Liver (tissue), 9 donors: ENCODE results near the gene BHLHA15. TPM values are rescaled to one million over a fixed set of nuclear protein-coding genes. Genes with fewer than 3 reads are reported as not detected.

Experiments used
- DNase-seq: peaks from one replicate; pipeline ENCODE4 v3.0.0-alpha.2; 2017; ENCODE audit warnings: low spot score
- H3K27ac ChIP-seq, 2 donors: one replicate each; pipeline ENCODE4 v1.7.0; 2013; ENCODE audit warnings: inconsistent platforms in 2 of 2, low read length in 2 of 2, control low read depth in 1 of 2, low read depth in 1 of 2, mild to moderate bottlenecking in 1 of 2
- H3K27me3 ChIP-seq, 4 donors: one replicate each; pipeline versions ENCODE4 v1.6.1 to v1.7.0; 2013; ENCODE audit warnings: low read length in 3 of 4, inconsistent platforms in 1 of 4, mild to moderate bottlenecking in 1 of 4, moderate library complexity in 1 of 4; ENCODE audit not compliant: control insufficient read depth in 4 of 4, insufficient read depth in 4 of 4
- H3K36me3 ChIP-seq, 4 donors: one replicate each; pipeline versions ENCODE4 v1.6.1 to v1.7.0; 2013; ENCODE audit warnings: low read length in 3 of 4, mild to moderate bottlenecking in 3 of 4, low read depth in 1 of 4, moderate library complexity in 1 of 4; ENCODE audit not compliant: control insufficient read depth in 4 of 4, insufficient read depth in 3 of 4
- H3K4me1 ChIP-seq, 4 donors: one replicate each; pipeline versions ENCODE4 v1.6.1 to v1.7.0; 2013; ENCODE audit warnings: low read length in 3 of 4, mild to moderate bottlenecking in 3 of 4, moderate library complexity in 1 of 4; ENCODE audit not compliant: control insufficient read depth in 4 of 4, insufficient read depth in 4 of 4
- H3K4me3 ChIP-seq, 3 donors: one replicate each; pipeline versions ENCODE4 v1.6.1 to v1.7.0; 2013; ENCODE audit warnings: low read length in 3 of 3, control low read depth in 1 of 3, low read depth in 1 of 3, mild to moderate bottlenecking in 1 of 3
- H3K9ac ChIP-seq, 2 donors: one replicate each; pipeline ENCODE4 v1.7.0; 2013; ENCODE audit warnings: low read length in 2 of 2, mild to moderate bottlenecking in 2 of 2, moderate library complexity in 2 of 2, control low read depth in 1 of 2, low read depth in 1 of 2
- H3K9me3 ChIP-seq, 4 donors: one replicate each; pipeline versions ENCODE4 v1.6.1 to v1.7.0; 2013; ENCODE audit warnings: low read length in 3 of 4; ENCODE audit not compliant: control insufficient read depth in 4 of 4
- ATF3 ChIP-seq: IDR thresholded peaks from 2 replicates; pipeline ENCODE4 v1.6.1; 2016; ENCODE audit warnings: antibody characterized with exemption
- CTCF ChIP-seq: fragments of 150-350 bp; IDR thresholded peaks from 2 replicates; pipeline ENCODE4 v1.5.1; 2017; ENCODE audit warnings: improper control_type of control experiment, low read depth, low read length; ENCODE audit not compliant: missing input control
- EGR1 ChIP-seq, 2 donors: IDR thresholded peaks; 2 replicates each; pipeline ENCODE4 v1.6.1; 2016 to 2018; ENCODE audit warnings: antibody characterized with exemption in 2 of 2, low read depth in 2 of 2
- FOXA1 ChIP-seq: IDR thresholded peaks from 2 replicates; pipeline ENCODE4 v1.6.1; 2016; ENCODE audit warnings: antibody characterized with exemption
- FOXA2 ChIP-seq: IDR thresholded peaks from 2 replicates; pipeline ENCODE4 v1.6.1; 2016; ENCODE audit warnings: antibody characterized with exemption
- GABPA ChIP-seq, 2 donors: IDR thresholded peaks in 1 of 2; conservative IDR thresholded peaks in 1 of 2; 2 replicates each; pipeline ENCODE4 v1.6.1; 2016; ENCODE audit warnings: antibody characterized with exemption in 2 of 2, mild to moderate bottlenecking in 1 of 2, moderate library complexity in 1 of 2
- HNF4A ChIP-seq, 2 donors: conservative IDR thresholded peaks; 2 replicates each; pipeline ENCODE4 v1.6.1; 2016; ENCODE audit warnings: antibody characterized with exemption in 2 of 2, mild to moderate bottlenecking in 2 of 2
- HNF4G ChIP-seq: IDR thresholded peaks from 2 replicates; pipeline ENCODE4 v1.6.1; 2016; ENCODE audit warnings: antibody characterized with exemption
- JUND ChIP-seq, 2 donors: IDR thresholded peaks; 2 replicates each; pipeline ENCODE4 v1.6.1; 2016; ENCODE audit warnings: antibody characterized with exemption in 2 of 2
- MAX ChIP-seq: IDR thresholded peaks from 2 replicates; pipeline ENCODE4 v1.6.1; 2016; ENCODE audit warnings: antibody characterized with exemption
- NR2F2 ChIP-seq: IDR thresholded peaks from 2 replicates; pipeline ENCODE4 v1.6.1; 2016; ENCODE audit warnings: antibody characterized with exemption
- RAD21 ChIP-seq, 2 donors: IDR thresholded peaks; 2 replicates each; pipeline ENCODE4 v1.6.1; 2016; ENCODE audit warnings: antibody characterized with exemption in 2 of 2, mild to moderate bottlenecking in 2 of 2
- REST ChIP-seq: IDR thresholded peaks from 2 replicates; pipeline ENCODE4 v1.6.1; 2016; ENCODE audit warnings: antibody characterized with exemption, mild to moderate bottlenecking
- RXRA ChIP-seq, 2 donors: IDR thresholded peaks; 2 replicates each; pipeline ENCODE4 v1.6.1; 2017 to 2018; ENCODE audit warnings: antibody characterized with exemption in 2 of 2, mild to moderate bottlenecking in 1 of 2
- SP1 ChIP-seq: IDR thresholded peaks from 2 replicates; pipeline ENCODE4 v1.6.1; 2018; ENCODE audit warnings: antibody characterized with exemption, mild to moderate bottlenecking
- TAF1 ChIP-seq: conservative IDR thresholded peaks from 2 replicates; pipeline ENCODE4 v1.6.1; 2016; ENCODE audit warnings: antibody characterized with exemption, mild to moderate bottlenecking
- YY1 ChIP-seq: IDR thresholded peaks from 2 replicates; pipeline ENCODE4 v1.6.1; 2016; ENCODE audit warnings: antibody characterized with exemption, mild to moderate bottlenecking
- ZBTB33 ChIP-seq: IDR thresholded peaks from 2 replicates; pipeline ENCODE4 v1.6.1; 2016; ENCODE audit warnings: antibody characterized with exemption
- WGBS: extraction: QIAGEN DNeasy Blood & Tissue Kit; methylation state at CpG from one replicate; pipeline ENCODE4 v1.1.7; 2013; 5-methylcytosine and 5-hydroxymethylcytosine counted together
- polyA plus RNA-seq, 2 donors: library from polyadenylated mRNA; stranded (reverse) in 1 of 2; unstranded in 1 of 2; fragments of 200-250 nt in 1 of 2; fragments of >200 nt in 1 of 2; fragmentation: Nextera tagmentation in 1 of 2; extraction: Ambion mirVana in 1 of 2; gene quantifications; one replicate each; pipeline versions ENCODE4 v1.2.1 to v1.2.3, GENCODE V29; 2013 to 2015
- total RNA-seq, 2 donors: library from RNA; depleted of rRNA; stranded (reverse); fragments of >200 nt; gene quantifications; one replicate each; pipeline ENCODE4 v1.2.3, GENCODE V29; 2014
- donor health status: healthy.
- donor health status: healthy.
- donor health status: healthy.
- donor health status: healthy.
- donor health status: healthy.

BHLHA15 gene
- total and polyA plus RNA-seq, 4 donors, result 1.0 to 28.9 (median 7.6) TPM

GRCh38 chr7:98234429-98235147 lies 23.3 kb downstream of the BHLHA15 start:
- H3K36me3 ChIP-seq, result peaks cover 0 to 17% (median 5%) of the 10 kb centered on the region in 4 donors
- TF ChIP-seq FOXA1 (no peak), EGR1 (IDR thresholded peaks at IDR 0.05; ENCODE audit: low read depth in 2 of 2) (no peak), FOXA2 (no peak), YY1 (no peak), HNF4A (conservative IDR thresholded peaks at IDR 0.05) (no peak), GABPA (IDR thresholded peaks at IDR 0.05 in 1 of 2, conservative IDR thresholded peaks at IDR 0.05 in 1 of 2) (no peak), ZBTB33 (no peak), ATF3 (no peak), REST (no peak), SP1 (no peak), MAX (no peak), RXRA (IDR thresholded peaks at IDR 0.05) (no peak), JUND (IDR thresholded peaks at IDR 0.05) (no peak), RAD21 (IDR thresholded peaks at IDR 0.05) (no peak), TAF1 (no peak), HNF4G (no peak), NR2F2 (no peak), CTCF (no peak)
- WGBS, result 97% methylated on average over 10 of the region's 10 CpGs
- H3K27me3 ChIP-seq, result no peaks in the 10 kb centered on the region
- no peaks in the 10 kb centered on the region for H3K9me3 ChIP-seq
- no peak overlapping the region for H3K27ac ChIP-seq
- no peaks in the 10 kb centered on the region for H3K4me1 ChIP-seq
- no peak overlapping the region for H3K4me3 ChIP-seq
- no peak overlapping the region for H3K9ac ChIP-seq
- no peak for DNase-seq
